ENCODE measurements around the gene AURKA.

The AURKA gene

GRCh38 chr20:56389807-56390206, 2.2 kb downstream of the AURKA start:
- no peak for DNase-seq

- no peak for DNase-seq
These were observed 3.1 kb downstream of the AURKA start for GRCh38 chr20:56388882-56389281.

DNA sequence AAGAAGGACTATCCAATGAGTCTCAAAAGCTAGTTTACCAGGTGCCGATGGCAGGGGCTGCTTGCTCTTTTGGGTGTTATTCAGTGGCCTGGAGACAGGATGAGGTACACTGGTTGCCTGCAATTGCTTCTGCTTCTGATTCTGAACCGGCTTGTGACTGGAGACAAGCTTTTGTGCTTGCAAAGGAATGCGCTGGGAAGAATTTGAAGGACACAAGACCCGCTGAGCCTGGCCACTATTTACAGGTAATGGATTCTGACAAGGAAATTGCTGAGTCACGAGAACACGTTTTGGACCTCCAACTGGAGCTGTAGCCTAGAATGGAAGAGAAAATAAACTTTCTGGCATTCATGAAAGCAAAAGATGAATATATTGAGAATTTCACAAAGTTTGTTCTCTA, 5.8 kb downstream of the AURKA start:
- DNase-seq: no peak

DNA sequence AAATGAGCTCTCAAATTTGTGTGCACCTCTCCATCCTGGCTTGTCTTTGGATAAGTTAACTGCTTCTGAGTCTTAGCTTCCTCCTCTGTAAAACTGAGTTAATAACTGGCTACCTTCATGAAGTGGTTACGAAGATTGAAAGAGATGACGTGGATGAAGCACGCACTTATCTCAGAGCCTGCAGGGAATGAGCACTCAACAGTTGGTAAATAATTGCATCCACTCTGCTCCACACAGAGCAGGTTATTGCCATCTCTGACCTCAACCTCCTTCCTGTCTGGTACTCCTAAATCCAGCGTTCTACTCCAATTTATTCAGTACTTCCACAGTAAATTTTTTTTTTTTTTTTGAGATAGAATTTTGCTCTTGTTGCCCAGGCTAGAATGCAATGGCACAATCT, 6.9 kb downstream of the AURKA start:
- no peak for DNase-seq

DNA sequence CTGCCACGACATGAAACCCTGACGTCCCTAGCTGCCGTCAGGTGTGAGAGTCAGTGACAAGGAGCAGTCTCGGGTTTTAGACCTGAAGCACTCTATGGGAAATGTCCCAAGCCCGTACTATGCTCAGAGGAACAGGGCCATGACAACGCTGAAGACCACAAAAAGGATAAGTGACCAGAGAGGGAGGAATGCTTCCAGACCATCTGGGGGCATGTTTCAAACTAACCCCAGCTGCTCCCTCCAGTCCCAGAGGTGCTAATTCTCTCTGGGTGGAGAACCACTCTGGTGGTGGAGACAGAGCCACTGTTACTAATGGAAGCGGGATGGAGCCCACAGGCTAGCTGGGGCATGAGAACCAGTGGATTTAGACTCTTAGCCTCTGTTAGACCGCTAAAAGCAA, 8.7 kb downstream of the AURKA start:
- DNase-seq: no peak

DNA sequence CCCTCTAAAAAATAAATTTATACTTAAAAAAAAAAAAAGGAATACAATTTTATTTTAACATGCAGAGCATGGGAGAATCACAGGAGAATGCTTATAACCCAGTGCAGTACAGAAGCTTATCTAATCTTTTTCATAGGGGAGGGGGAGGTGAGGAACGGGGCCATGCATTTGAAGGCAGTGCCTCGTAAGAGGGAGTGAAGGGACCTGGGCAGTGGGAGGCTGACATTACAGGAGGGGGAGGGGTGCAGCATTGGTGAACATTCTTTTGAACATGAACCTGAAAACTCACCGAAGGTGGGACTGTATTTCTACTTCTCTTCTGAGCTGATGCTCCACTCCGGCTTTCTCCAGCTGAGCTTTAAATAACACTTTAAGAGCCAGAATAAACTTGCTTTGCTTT, 9.3 kb downstream of the AURKA start:
- DNase-seq: no peak

DNA sequence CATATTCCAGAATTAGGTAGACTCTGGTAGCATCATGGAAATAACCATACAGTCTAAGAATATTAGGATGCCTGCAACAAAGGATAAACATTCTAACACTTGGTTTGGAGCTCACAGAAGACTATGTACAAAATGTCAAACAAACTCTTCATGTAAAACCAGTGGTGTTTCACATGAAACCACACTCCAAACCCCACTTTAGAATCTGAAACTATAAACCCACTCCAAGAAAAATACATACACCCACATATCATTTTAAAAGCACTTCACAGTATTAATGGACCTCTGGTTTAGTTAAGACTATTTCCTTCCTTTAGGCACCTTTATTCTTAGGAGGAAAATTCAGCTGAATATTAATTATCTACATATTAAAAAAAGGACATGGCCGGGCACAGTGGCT, 10.5 kb downstream of the AURKA start:
- no peak for DNase-seq

DNA sequence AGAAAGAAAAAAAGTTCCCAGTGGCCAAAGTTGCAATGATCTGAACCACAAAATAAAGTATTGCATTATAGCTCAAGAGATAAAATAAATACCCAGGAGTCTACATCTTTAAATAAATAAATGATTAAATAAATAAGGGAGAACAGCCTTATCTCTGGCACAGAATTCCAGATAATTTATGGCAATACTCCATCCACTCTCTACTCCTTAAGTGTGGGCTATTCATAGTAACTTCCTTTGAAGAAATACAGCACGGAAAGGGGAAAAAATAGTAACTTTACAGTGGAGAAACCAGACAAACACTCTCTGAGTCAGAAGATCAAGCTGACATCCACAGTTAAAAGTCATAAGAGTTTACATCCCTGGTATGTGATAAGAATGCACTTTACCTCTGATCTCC, 11.6 kb downstream of the AURKA start:
- DNase-seq: no peak

- no peak for DNase-seq
These were observed 13.6 kb downstream of the AURKA start for GRCh38 chr20:56378386-56378785.

DNA sequence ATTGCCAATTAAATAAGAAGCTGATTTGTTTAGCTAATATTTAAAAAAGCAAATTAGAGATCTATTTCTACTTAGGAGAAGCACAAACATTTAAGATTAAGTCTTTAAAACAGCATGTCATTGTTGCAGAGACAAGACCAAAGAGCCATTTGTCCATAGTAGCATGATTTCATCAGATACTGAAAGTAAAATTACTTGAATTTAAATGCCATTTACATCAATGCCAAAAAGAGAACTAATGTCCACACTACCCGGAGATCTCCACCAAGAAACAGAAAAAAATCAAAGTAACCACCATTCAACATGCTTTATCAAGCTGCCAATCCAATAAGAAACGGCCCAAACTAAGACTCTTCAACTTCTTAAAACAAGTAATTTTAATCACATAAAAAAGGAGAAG, 15.7 kb downstream of the AURKA start:
- no peak for DNase-seq

DNA sequence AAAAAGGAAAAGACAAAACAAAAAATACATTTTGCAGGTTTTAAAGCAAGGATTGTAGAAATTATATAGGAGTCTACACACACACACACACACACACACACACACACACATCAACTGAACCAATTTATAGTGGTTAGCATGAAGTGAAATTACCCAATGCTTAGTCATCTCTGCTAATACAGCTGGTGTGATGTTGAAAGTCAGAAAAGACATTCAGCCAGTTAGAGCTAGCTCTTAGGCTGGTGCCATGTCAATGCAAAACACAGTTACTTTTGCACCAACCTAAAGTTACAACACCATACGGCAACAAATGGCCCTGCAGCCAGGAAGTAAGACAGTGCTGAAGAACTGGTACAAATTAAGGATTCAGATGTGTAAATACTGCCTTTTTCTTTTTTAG, 18.1 kb downstream of the AURKA start:
- DNase-seq: no peak

DNA sequence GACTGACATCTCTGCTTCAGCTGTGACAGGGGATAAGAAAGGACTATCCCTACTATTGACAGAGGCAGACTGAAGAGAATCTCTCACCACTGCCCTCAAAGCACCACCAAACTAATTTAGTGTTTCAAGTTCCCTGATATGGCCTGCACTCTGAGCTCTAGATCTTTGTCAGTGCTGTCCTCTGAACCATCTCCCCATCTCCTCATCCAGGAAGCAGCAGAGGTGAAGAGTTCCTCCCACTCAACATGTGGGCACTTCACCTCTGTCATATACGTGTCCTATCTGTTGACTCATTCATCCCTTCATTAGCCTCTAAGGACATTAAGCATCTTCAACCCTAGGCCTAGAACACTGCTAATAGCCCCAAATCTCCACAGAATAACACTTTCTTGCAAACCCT, 19.2 kb downstream of the AURKA start:
- DNase-seq: no peak

DNA sequence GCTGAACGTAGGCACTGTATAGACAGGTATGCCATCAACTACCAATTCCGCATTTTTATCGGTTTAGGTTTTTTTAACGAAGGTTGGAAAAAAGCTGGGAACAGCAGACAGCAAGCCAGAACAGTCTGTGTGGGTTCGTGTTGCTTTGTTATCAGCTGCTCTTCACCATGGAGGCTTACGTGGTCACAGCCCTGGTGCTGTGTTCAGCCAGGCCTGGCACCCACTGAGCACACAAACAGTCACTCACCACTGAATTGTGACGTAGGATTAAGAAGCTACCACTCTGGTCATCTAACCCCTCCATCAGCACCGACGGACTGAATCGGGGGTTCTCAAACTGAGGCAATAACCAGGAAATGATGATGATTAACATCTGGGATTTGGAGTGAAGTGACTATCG, 20.0 kb downstream of the AURKA start:
- no peak for DNase-seq

GRCh38 chr20:56369179-56369578, 22.8 kb downstream of the AURKA start:
- no peak for DNase-seq

GRCh38 chr20:56368351-56369134, 23.5 kb downstream of the AURKA start:
- no peak for DNase-seq

GRCh38 chr20:56363491-56363890, 28.5 kb downstream of the AURKA start:
- DNase-seq: no peak

DNA sequence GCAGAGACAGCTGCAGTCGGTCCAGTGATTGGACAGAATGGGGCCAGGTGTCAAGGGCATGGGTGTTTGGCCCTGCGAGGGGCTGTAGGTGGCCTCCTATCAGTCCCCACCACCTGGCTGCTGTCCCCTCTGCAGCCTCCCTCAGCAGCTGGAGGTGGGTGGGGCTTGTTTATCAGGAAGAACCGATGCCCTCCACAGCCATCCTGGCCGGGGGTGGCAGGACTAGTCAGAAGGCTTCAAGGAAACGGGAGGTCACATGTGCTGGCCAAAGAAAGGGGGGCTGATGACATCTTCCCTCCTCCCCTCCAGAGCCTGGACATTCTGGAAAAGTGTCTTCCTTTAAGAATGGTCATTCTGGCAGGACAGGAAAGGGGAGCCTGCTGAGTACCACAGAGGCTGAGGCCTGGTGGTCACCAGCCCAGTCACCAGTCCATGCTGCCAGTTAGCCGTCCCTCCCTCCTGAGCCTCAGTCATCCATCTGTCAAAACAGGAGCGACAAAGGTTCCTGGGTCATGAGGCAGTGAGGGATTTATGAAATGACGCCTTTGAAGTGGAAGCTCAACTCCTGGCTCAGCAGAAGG, 29.1 kb downstream of the AURKA start:
- no peak for DNase-seq

- DNase-seq: no peak
These were observed 30.1 kb downstream of the AURKA start for GRCh38 chr20:56361900-56362299.

GRCh38 chr20:56360908-56361205, 31.2 kb downstream of the AURKA start:
- no peak for DNase-seq

- DNase-seq: no peak
These were observed 31.7 kb downstream of the AURKA start for GRCh38 chr20:56360133-56360907.

- DNase-seq: peak; percentile 38
These were observed 32.5 kb downstream of the AURKA start for GRCh38 chr20:56359212-56360132.

DNA sequence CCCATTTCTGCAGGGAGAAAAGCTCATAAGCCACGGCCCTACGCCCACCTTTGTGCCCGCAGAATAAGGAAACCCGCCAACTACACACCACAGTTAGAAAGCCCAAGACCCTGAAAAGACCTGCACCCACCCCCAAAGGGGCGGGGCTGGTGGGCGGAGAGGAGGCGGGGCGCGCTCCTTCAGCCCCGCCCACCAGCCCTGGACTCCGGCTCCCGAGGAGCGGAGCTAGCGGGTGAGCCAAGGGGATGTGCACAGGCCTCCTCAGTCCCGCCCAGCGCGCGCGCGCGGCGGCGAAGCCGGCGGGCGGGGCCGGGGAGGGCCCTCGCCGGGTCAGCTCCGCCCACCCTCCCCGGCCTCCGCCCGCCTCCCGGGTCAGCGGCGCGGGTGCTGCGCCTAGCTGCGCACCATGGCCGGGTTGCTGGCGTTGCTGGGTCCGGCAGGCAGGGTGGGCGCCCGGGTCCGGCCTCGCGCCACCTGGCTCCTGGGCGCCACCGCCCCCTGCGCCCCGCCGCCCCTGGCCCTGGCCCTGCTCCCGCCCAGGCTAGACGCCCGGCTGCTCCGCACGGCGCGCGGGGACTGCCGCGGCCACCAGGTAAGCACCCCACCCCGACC, 33.3 kb downstream of the AURKA start, which contains the start of gene FAM210B:
TSS of gene FAM210B (plus strand) at position 375 of the 612 bp plus-strand sequence. CDS start at position 407, 32 bp downstream.
- DNase-seq: peak; percentile 87

- no peak for DNase-seq
These were observed 33.9 kb downstream of the AURKA start for GRCh38 chr20:56358070-56358469.
